NCI-H2107 treated with DMSO at 0.1 percent for 48 hours (cell line): Measurements from ENCODE around the gene FOXD1.

Source experiments
- DNase-seq: peaks from one replicate; lab custom pipeline; 2025; ENCODE audit not compliant: unreplicated experiment; lab: John Stamatoyannopoulos, UW

FOXD1 gene

DNA sequence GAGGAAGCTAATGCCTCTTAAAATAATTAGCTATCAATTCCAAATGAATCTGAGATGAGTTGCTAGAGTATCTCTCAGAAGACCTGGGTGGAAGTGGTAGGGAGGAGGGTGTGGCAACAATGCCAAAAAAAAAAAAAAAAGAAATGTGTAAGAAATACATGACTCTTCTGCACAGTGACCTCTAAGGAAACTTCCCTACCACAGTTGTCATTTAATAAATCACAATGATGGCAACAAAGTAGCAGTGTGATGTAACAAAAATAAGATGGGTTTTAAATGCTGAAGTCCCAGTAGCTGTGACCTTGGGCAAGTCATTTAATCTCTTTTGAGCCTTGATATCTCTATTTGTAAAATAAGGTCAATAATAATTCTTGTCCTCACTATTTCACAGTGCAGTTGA is 7.2 kb downstream of the FOXD1 start:
- no peak for DNase-seq

DNA sequence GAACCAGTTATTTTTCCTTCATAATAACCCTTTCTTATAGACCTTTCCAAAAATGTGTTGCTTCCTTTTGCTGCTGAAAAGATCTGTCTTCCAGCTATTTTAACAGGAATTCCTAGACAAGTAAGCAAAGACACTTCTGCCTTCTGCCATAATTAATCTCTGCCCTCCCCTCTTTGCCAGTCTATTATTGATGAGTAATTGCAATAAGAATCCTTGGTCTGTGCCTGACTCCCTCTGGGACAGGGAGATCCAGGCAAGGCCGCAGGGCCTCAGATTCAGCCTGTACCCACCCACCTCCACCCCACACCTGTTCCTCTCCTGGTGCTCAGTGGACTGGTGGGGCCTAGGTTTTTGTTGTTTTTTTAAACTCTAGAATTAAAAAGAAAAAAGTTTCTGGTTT is 8.3 kb downstream of the FOXD1 start:
- DNase-seq, result no peak

GRCh38 chr5:73438645-73439470 is 9.7 kb downstream of the FOXD1 start:
- no peak for DNase-seq

- no peak for DNase-seq
These were observed 10.6 kb downstream of the FOXD1 start for GRCh38 chr5:73437777-73438644.

GRCh38 chr5:73437101-73437776 is 11.3 kb downstream of the FOXD1 start:
- peak; percentile 7 for DNase-seq

DNA sequence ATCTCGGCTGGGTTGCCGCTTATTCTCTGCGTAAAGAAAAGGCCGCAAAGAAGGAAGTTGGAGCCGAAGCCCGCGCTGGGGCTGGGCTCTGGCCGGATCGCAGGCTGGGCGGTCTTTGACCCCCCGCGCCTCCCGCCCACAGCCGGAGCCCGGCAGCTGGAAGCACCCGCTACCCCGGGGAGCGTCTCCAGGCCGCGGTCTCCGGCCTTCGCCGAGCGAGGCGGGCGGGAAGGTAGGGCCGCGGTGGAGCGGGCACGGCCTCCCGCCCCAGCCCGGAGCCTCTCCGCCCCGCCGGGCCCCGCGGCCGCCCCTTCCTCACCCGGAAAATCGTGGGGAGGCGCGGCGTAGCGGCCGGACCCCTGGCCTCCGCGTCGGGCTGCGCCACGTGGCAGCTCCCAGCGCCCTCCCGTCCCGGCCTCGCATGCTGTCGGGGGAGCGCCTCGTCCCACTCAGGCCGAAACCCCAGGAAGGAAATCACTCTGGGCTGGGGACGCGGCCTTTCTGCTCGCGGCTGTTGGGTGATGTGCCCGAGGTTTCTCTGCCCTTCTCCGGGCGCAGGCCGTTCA is 12.0 kb downstream of the FOXD1 start:
- DNase-seq, result no peak

- no peak for DNase-seq
These were observed 12.6 kb downstream of the FOXD1 start for GRCh38 chr5:73435759-73436534.

- DNase-seq, result no peak
These were observed 13.7 kb downstream of the FOXD1 start for GRCh38 chr5:73434907-73435306.

- no peak for DNase-seq
These were observed 14.1 kb downstream of the FOXD1 start for GRCh38 chr5:73434461-73434860.

GRCh38 chr5:73433982-73434342 is 14.6 kb downstream of the FOXD1 start:
- DNase-seq, result peak; percentile 52

GRCh38 chr5:73433272-73433981 is 15.2 kb downstream of the FOXD1 start:
- DNase-seq, result no peak

- DNase-seq, result no peak
These were observed 17.2 kb downstream of the FOXD1 start for GRCh38 chr5:73431204-73431851.

DNA sequence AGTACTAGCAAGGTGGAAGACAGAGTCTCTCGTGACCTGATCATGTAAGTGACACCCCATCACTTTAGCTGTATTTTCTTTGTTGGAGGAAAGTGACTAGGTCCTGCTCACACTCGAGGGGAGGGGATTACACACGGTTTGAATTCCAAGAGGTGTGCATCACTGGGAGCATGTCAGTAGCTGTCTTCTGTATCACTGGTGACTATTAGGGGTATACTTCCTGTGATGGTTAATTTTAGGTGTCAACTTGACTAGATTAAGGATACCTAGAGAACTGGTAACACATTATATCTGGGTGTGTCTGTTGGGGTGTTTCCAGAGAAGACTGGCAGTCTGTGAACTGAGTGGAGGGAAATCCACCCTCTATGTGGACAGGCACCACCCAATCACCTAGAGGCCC is 22.5 kb downstream of the FOXD1 start:
- DNase-seq, result no peak

- no peak for DNase-seq
These were observed 24.0 kb downstream of the FOXD1 start for GRCh38 chr5:73424556-73424977.

GRCh38 chr5:73422164-73422563 is 26.4 kb downstream of the FOXD1 start:
- no peak for DNase-seq

DNA sequence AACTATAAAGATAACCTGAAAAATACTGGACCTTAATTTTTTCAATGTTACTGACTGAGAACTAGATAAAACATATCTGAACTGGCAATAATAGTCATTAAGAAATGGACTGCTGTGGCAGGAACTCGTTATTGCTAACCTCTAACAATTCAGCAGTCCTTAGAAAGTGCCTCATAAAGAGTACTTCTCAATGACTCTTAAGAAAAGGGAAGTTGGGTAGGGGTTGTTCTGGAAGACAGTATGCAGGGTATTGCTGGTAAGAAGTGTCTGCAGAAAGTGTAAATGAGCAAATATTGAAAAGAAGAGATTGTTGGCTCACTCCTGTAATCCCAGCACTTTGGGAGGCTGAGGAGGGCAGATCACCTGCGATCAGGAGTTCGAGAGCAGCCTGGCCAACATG is 27.9 kb downstream of the FOXD1 start:
- no peak for DNase-seq

- DNase-seq, result no peak
These were observed 28.8 kb downstream of the FOXD1 start for GRCh38 chr5:73419465-73420390.

DNA sequence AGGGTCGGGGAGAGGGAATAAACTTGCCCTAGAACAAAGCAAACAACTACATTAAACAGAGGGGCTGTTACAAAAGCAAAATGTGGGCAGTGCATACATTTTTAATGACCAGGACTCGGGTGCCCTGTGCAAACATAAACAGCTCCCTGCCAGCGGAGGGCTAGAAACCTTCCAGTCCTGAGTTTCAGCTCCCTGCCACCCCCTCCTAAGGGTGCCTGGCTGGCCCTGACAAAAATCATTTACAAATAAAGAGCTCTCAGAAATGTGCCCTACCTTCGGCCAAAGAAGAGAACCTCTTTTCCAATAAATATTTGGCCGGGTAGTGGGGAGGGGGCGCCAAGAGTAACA is 29.5 kb downstream of the FOXD1 start:
- DNase-seq, result no peak
